ENCODE results near the gene FAM170B.

Gene FAM170B

DNA sequence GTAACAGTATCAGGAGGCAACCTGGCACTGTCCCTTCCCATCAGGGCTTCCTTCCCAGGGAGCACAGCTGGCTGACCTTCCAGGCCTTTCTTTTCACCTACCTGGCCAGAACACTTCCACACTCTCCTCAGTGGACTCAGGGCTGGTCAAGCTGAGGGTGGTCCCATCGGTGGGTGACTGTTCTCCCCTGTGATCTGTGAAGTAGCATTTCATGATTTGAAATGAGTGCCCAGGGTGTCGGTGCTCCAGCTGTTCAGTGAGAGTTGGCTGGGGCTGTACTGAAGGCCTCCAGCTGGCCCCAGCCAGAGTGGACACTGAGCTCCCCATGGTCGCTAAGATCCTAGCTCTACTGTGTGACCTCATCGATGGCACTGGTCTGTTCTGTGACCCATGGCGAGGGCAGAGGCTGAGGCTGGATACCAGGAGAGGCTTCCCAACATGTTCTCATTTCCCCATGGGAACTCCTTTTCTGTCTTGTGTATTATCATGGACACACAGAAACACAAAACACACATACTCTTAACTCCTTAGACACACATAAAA, at the start of gene FAM170B:
Gene FAM170B, minus strand, starts transcription at position 316 of the 543 bp plus-strand sequence. Its CDS starts 103 bp downstream, at position 213.
- DNase-seq, result no peak

DNA sequence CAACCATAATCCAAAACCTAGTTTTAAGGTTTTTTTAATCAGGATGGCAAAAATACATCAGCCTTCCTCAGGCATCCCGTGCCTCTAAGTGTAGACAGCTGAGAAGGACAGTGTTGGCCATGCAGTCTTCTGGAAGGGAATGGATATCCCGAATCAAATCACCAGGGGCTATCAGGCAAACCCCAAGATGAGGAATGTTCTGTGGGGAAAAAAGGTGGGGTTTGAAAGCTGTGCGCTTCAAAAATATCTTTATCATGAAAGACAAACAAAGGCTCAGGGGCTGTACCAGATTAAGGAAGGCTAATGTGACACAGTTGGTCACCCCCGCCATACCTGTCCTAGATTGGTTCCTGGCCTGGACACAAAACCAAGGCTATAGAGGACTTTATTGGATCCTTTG, 49.0 kb upstream of the FAM170B start:
- no peak for DNase-seq

DNA sequence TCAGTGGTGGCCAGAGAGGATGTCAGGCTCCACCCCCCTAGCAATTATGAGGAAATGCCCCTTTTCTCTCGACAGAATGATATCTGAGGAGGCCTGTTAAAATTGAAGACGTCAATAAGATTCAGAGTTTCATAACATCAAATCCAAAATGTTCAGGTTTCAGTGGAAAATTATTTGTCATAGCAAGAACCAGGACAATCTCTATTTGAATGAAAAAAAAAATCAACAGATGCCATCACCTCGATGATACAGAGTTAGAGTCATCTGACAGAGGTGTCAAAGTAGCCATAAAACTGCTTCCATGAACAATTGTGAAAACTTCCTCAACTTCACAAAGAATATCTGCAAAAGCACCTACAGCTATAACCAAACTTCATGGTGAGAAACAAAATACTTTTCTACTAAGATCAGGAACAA, 46.6 kb upstream of the FAM170B start:
- no peak for DNase-seq

DNA sequence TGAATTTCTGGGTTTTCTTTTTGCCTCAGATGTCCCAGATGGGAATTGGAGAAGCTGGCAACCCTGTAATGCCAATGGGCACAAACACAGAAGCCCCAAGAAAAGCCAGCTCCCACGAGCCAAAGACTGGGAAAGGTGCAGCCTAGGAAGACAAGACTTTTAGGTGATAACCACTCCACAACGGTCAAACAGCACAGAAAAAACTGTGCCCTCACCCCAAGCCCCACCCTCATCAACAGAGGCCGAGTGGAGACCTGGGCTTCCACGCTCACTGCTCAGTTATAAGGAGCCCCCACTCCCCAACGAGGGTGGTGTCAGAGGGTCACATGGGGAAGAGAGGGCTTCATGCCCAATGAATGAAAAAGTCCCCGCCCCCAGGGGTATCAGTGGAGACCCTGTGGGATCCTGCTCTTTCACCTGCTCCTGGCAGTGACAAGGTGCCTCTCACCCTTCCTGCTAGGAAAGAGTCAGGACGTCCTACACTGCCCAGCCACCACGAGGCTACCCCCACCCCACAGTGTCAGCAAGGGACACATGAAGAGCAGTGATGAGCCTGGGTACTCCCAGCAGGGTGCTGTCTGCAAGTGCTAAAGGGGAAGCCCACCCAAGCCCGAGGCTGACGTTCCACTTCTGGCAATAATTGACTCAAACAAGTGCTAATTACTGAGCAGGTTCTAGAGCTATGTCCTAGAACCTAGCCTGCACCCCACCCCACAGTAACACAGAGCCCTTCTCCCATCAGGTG, 46.0 kb upstream of the FAM170B start:
- DNase-seq, result peak; percentile 34

DNA sequence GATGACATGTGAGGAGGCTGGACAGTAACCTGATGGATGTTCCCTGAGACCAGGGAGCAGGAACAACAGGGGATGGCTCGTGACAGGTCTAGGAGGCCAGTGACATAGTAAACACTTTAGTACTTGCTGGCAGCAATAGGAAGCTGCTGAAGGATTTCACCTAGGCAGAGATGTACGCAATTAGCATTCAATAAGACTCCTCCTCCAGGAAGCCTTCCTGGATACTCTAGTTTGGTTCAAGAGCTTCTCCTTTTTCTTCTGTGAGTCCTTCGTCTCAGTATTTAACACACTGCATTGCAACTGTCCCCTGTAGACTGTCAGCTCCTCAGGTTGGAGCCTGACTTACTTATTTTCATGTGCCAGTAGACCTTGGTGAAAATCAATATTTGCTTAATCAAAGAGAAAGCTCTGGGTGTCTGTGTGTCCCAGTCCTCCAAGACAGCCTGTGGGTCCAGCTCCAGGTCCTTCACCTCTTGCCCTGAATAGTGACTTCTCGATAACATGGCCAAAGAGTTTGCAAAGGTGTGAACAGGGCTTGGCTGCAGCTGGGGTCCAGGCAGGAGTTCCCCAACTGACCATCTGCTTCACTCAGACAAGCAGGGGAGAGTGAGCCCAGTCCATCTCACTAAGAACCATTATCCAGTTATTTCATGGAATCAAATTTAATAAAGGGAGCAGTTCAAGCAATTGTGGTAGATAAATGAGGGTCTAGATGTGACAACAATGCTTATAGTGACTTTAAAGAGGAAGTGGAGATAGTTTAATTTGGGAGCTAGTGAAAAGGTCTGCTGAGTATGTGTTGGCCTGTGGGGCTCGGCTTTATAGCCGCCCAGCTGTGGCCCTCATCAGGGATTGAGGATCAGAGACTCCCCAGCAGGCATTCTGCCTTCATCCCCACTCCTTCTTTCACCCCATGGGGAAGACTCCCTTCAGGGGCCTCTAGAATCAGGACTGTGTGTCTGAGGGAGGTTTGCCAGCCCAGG, 45.0 kb upstream of the FAM170B start:
- no peak for DNase-seq

DNA sequence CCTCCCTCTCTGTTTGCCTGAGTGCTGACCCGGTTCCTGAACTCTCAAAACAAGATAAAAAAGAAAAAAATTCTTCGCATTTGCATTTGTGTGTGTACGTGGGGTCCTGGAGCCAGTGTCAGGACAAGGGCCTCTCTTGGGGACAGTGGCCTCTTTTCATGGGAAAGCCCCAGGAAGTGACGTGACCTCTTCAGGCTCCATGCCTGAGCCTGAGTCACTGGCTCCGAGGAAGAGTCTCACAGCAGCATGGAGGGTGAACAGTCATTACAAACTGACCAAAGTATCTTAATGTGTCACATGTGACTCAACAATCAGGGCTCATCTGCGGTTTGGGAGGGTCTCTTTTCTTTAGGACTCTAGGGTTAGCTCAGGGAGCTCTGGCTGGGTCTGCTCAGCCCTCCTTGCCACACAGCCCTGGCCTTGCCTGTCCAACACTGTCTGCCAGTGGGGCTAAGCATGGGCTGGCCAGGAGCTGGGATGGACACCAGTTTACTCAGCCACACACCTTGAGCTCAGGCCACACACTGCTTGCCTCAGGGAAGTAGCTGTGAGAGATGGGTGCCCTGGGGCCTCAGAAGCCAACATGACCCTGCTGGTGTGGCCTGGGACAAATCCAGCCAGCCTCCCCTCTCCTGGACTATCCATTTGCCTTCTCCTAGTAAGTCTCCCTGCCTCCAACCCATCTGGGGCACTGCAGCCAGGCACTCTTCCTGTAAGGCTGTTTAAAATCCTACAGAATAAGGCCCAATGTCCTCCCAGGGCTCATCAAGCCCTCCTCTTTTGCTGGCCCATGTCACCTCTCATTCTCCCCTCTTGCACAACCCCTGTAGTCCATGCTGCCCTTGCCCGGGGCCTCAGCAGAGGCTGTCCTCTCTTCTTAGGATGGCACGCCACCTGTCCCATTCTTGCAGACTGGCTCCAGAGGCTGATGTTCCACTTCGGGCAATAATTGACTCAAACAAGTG, 43.9 kb upstream of the FAM170B start:
- DNase-seq, result peak; percentile 82

DNA sequence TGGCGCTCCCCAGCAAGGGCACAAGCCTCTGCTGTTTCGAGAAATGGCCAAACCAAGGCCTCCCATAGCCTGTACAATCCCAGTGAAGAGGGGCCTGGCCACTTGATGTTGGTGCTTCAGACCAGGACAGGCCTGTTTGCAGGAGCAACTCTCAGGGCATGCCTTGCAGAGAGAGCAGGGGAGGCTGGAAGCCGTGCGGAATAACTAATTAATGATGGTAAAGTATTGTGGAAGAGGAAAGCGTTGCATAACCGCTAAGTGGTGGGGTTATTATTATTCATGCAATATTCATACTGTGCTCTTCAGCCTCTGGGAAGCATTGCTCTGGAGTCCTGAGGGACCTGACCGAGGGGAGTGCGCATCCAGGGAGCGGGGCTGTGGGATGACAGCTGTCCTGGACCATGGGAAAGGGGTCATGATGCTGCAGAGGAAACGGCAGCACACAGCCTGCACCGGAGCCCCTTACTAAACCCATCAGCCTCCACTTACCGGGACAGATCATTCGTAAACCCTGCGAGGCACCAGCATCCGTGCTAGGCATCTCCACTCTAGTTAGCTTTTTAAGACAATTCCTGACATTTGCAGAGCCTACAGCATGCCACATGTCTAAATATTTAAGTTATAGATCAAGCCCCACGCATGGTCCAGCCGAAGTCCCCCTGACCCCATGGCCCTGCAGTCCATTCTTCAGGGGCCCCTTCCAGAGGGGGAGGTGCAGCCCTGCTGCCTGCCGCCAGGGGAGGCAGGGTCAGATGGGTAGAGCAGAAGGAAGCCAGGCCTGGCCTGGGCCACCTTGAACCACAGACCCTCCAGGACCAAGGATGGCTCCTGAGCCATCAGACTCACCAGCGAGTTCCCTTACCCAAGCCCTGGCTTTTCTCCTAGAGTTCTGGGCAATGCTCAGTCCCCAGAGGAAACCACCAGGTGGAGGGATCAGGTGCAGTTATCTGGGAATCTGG, 42.8 kb upstream of the FAM170B start:
- DNase-seq, result no peak

DNA sequence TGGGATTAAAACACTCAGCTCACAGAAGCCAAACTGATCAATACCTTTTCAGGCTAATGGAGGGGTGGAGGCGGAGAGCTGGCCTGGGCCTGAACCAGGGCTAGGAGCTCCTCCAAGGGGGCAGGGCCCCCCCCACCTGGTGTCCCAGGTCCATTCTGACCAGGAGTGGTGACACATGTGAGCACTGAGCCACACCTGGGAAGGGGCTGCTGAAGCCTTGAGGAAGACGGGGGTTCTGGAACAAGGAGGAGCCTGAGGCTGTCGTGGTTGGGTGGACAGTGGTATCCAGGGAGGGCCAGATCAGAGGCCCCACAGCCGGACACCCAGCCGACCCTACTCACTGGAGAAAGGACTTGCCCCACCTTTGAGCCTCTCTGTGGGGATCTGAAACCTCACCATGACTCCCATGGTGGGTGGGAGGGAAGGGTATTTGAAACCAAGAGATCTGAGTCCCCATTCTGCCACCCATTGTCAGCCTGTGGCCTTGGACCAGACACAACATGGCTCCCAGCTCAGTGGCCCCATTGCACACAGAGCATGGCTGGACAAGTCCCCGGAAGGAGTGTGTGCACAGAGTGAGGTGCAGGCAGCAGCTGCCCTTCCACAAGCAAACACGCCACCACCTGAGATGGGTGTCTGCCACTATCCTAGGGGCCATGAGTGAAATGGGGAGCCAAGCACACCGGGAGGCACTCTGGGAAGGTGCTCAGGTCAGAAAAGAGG, 41.9 kb upstream of the FAM170B start:
- no peak for DNase-seq

DNA sequence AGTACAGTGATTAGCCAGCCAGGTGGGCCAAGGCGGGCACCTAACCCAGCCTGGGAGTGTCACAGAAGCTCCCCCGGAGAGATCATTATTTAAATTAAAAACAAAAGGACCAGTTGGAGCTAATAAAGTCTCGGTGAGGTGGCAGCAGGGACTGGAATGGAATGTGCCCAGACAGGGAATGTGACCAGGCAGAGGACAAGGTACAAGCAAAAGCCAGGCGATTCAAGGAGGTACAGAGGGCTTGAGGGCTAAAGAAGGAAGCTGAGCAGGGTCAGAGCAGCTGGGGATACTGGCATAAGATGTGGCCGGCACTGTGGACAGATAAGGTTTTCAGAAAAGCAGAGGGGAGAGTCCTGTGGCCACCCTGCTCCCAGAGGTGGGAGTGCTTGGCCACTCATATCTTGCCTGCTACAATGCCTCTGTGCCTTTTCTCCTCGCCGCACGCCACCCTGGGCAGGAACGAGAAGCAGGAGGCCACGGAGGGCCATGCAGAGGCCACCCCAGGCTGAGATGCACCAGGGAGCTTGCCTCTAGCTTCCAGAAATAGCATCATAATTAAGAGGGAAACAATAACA, 41.2 kb upstream of the FAM170B start:
- no peak for DNase-seq

DNA sequence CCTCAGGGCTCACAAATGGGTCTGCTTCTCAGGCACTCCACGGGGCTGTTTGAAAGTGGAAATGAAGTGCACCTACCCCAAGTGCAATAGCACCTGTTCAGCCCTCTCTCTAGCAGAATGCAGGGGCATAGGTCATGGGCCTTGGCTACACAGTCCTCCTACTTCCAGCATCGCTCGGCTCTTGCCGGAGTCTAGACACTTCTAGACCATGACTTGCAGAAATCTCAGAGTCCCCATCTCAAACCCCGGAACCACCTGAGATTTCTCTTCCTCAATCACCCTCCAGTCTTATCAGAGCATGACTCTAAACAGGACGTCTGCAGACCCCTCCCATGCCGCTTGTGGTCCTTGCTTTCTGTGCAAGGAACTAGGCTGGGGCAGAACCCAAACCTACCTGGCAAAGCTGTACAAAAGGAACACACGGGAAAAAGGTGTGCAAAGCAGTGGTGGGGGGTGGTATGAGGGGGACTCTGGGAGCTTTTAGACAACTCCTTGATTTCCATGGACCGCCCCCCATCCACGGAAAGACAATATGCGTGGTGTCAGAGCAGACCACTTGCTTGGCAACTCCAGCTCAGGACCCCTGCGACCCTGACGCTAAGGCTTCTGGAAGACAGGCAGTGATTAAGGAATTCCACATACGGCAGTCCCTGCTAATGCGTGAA, 40.6 kb upstream of the FAM170B start:
- no peak for DNase-seq

DNA sequence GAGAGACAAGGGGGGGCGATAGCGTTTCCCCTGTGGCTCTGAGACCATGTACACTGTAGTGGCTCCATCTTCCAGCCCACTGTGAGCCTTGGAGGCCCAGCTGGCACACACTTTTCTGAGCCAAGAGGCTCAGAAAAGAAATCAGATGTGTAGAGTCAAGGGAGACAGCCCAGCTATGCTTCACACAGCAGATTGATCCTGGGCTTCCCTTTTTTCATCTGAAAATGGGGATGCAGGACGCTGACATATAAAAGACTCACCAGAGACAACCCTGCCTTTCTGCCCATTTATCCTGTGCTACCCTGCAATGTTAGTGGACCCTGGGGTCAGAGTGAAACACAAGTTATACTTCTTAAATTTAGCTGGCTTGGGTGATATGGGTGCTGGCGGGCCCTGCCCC, 40.0 kb upstream of the FAM170B start:
- DNase-seq, result no peak

DNA sequence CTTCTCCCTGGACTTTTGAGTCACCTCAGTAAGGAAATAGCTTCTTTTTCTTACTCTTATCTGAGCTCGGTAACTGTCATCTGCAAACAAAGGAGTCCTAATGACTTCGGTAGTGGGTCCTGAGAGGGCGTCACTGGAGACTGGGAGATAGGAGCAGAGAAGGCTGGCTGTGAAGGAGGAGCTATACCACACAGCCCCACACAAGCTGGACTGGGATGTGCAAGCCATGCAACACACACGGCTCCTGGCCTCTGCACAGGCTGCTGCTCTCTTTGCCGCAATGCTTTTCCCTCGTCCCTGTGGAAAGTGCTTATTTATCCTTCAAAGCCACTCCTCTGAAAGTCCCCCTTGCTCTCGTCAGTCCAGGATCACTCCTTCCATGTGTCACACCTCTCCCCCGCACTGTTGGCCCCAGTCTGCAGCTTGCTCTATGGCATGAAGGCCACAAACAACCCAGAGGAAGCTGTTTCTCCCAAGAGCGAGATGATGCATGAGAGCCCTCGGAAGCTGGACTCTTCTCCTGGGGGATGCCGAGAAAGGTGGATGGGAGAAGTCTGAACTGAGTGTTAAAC, 39.5 kb upstream of the FAM170B start:
- no peak for DNase-seq

DNA sequence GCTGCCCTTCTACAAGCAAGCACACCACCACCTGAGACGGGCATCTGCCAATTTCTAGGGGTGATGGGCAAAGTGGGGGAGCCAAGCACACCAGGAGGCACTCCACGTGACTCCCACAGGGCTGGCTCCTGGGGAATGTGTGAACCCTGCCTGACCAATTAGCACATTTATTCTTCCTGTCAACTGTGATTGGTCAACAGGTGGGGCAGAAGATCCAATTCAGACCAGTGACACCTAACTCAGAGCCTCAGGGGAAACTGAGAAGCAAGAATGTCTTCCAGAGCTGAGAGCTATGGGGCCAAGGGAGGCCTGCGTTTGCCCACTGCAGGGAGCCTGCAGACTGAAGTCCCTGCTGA, 38.9 kb upstream of the FAM170B start:
- no peak for DNase-seq

DNA sequence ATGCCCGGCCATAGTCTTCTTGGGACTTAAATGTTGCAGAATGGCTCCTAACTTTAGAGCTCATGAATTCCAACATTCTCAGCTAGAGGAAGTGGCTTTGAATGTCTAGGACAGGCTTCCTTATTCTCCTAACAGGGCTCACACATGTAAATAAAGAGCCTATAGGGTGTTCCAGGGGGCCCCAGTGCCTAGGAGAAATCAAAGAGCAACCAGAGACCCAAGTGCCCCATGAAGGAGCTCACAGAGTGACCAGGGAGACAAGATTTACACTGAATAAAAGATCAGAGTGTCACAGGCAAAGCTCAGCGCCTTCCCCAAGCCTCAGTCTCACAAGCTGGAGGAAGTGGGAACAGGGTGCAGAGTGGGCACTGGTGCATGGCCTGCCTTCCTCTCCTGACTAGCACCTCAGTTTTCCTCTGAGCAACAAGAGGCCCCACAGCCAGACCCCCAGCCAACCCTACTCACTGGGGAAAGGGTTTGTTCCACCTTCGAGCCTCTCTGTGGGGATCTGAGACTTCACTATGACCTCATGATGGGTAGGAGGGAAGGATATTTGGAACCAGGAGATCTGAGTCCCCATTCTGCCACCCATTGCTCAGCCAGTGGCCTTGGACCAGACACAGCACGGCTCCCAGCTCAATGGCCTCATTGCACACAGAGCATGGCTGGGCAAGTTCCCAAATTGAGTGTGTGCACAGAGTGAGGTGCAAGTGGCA, 38.4 kb upstream of the FAM170B start:
- DNase-seq, result no peak

DNA sequence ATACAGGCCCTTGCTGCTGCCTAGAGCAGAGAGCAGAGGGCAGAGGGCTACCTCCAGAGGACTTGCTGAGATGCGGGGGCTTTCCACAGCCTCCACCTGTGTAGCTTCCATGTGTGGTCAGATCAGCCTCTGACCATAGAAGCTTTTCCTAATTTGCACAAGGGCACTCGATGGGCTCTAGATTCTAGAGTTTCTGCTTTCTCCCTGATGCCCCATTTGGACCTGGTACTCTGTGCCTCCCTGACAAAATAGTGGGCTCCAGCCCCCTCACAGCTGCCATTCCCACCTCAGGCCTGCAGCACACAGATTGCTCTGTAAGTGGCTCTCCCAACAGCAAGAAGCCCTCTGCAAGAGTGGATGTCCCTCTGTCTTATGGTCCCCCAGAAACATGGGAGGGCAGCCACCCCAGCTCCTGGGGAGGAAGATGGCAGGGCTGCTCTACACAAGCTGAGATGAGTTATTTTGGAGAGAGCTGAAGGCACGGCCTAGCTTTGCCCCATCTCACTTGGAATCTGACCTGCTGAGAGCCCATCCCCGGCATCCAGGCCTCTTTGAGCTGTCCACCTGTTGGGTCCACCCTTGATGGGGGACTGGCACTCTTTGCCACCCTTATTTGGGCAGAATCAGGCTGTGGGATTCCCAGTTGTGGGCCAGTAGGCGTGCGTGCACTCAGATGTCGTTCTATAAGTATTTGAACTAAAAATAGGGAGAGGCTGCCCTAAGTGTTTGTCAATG, 37.7 kb upstream of the FAM170B start:
- DNase-seq, result no peak

DNA sequence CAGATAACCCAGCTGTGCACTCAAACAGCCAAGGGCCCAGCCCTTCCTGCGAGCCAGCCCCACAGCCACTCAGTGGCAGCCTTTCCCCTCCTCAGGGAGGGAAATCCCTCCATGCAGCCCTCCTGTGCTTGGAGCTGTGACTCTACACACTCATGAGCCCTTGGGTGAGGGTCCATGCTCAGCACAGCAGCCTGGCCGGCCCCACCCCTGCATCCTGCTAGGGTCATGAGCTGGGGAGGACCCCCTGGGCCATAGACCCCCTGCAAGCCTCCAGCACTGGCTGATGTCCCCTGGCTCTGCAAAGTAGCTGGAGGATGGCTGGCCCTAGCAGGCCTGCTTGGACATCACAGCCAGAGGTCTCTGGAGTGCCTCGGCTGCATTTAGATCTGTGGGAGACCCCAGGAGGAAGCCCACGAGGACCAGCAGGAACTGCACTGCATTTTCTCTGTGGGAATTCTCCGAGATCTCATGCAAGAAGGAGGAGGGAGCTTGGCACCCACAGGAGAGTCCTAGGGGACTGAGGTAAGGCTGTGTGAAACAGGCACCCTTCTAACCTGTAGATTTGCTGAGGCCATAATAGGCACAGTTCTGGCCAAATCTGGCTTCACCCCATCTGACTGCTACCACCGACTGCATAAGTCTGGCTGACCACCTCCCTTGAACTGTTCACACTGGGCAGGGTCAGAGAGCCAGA, 37.0 kb upstream of the FAM170B start:
- DNase-seq, result no peak

DNA sequence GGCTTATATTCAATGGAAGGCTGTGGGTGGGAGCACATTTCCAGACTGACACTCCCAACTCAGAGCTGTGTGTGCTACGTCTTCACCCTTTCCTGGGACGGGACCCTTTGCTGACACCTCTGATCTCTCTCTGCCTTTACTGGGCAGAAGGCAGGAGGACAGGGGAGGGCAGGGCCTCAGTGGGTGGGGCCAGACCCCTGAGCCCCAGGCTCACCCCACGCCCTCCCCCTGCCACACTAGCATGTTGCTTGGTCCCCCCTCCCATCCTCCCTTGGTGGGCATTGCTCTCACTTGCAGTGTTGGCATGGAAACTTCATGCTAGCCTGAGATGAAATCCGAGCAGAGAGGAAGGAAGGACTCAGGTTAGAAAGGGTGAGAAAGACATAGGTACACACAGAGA, 36.0 kb upstream of the FAM170B start:
- no peak for DNase-seq
